IPS-NIHi11 (cell line): ENCODE measurements around the gene IL6.
"Not testable (repeated sequence)": the region's sequence is repeated elsewhere in the genome, so short reads cannot be mapped to it uniquely, and the experiment has no call there.

Experiments used
- DNase-seq: peaks from one replicate; pipeline ENCODE4 v3.0.0; 2012; ENCODE audit warnings: mixed read lengths, low spot score

IL6 gene

GRCh38 chr7:22703978-22704610, 22.9 kb upstream of the IL6 start:
- not testable (repeated sequence) for DNase-seq

- DNase-seq, result not testable (repeated sequence)
Measured at GRCh38 chr7:22704722-22705121, 22.3 kb upstream of the IL6 start.

- DNase-seq, result not testable (repeated sequence)
Measured at GRCh38 chr7:22705874-22706273, 21.1 kb upstream of the IL6 start.

- not testable (repeated sequence) for DNase-seq
Measured at GRCh38 chr7:22707026-22707691, 19.8 kb upstream of the IL6 start.

GRCh38 chr7:22708214-22708613, 18.8 kb upstream of the IL6 start:
- not testable (repeated sequence) for DNase-seq

GRCh38 chr7:22708677-22709061, 18.3 kb upstream of the IL6 start:
- not testable (repeated sequence) for DNase-seq

- peak; percentile 22 for DNase-seq
Measured at GRCh38 chr7:22709062-22709829, 17.8 kb upstream of the IL6 start.

GRCh38 chr7:22709857-22710256, 17.1 kb upstream of the IL6 start:
- no peak for DNase-seq

- no peak for DNase-seq
Measured at GRCh38 chr7:22712999-22713398, 14.0 kb upstream of the IL6 start.

GRCh38 chr7:22713463-22713862, 13.5 kb upstream of the IL6 start:
- DNase-seq, result no peak

- no peak for DNase-seq
Measured at GRCh38 chr7:22715969-22716368, 11.0 kb upstream of the IL6 start.

- no peak for DNase-seq
Measured at GRCh38 chr7:22717760-22718159, 9.2 kb upstream of the IL6 start.

GRCh38 chr7:22718200-22718711, 8.7 kb upstream of the IL6 start:
- no peak for DNase-seq

- DNase-seq, result no peak
Measured at GRCh38 chr7:22718911-22719420, 8.0 kb upstream of the IL6 start.

- no peak for DNase-seq
Measured at GRCh38 chr7:22720791-22721786, 5.9 kb upstream of the IL6 start.

- no peak for DNase-seq
Measured at GRCh38 chr7:22722536-22723180, 4.3 kb upstream of the IL6 start.

- DNase-seq, result no peak
Measured at GRCh38 chr7:22723181-22723601, 3.8 kb upstream of the IL6 start.

- DNase-seq, result no peak
Measured at GRCh38 chr7:22723637-22724036, 3.4 kb upstream of the IL6 start.

- DNase-seq, result no peak
Measured at GRCh38 chr7:22724861-22725260, 2.1 kb upstream of the IL6 start.

GRCh38 chr7:22725585-22725984, 1.4 kb upstream of the IL6 start:
- DNase-seq, result peak; percentile 27

- DNase-seq, result peak; percentile 72
Measured at GRCh38 chr7:22726345-22726906, 574 bp upstream of the IL6 start.
